Activated CD4-positive, alpha-beta T cell treated with anti-CD3 and anti-CD28 coated beads, Interleukin-2, Interleukin-4, amounts not matched to agents 100 ng/mL and 50 ng/mL, durations not matched to agents 16 hours and 8 hours (primary cell): ENCODE results near the gene LCORL.
"Not testable (repeated sequence)": the region's sequence is repeated elsewhere in the genome, so short reads cannot be mapped to it uniquely, and the experiment has no call there.

Experiments used
- DNase-seq: peaks from one replicate; pipeline ENCODE4 v3.0.0-alpha.2; 2020; ENCODE audit warnings: low spot score

LCORL gene

GRCh38 chr4:18021720-18022571 lies at the start of gene LCORL:
TSS of gene LCORL (minus strand) at chr4:18021755. CDS start at chr4:18021751, 4 bp downstream.
- peak; percentile 91 for DNase-seq

GRCh38 chr4:18069810-18070209 lies 48.3 kb upstream of the LCORL start:
- no peak for DNase-seq

- no peak for DNase-seq
Measured at GRCh38 chr4:18067031-18067430, 45.5 kb upstream of the LCORL start.

GRCh38 chr4:18063079-18063478 lies 41.5 kb upstream of the LCORL start:
- no peak for DNase-seq

GRCh38 chr4:18057821-18058533 lies 36.4 kb upstream of the LCORL start:
- no peak for DNase-seq

- no peak for DNase-seq
Measured at GRCh38 chr4:18056030-18056429, 34.5 kb upstream of the LCORL start.

- no peak for DNase-seq
Measured at GRCh38 chr4:18052158-18052557, 30.6 kb upstream of the LCORL start.

- no peak for DNase-seq
Measured at GRCh38 chr4:18051281-18051680, 29.7 kb upstream of the LCORL start.

- no peak for DNase-seq
Measured at GRCh38 chr4:18050448-18050847, 28.9 kb upstream of the LCORL start.

- DNase-seq: no peak
Measured at GRCh38 chr4:18049446-18049845, 27.9 kb upstream of the LCORL start.

GRCh38 chr4:18042754-18043153 lies 21.2 kb upstream of the LCORL start:
- no peak for DNase-seq

GRCh38 chr4:18042012-18042411 lies 20.5 kb upstream of the LCORL start:
- DNase-seq: no peak

GRCh38 chr4:18041114-18041513 lies 19.6 kb upstream of the LCORL start:
- DNase-seq: no peak

GRCh38 chr4:18039113-18039512 lies 17.6 kb upstream of the LCORL start:
- DNase-seq: no peak

GRCh38 chr4:18036369-18036768 lies 14.8 kb upstream of the LCORL start:
- DNase-seq: not testable (repeated sequence)

- DNase-seq: no peak
Measured at GRCh38 chr4:18034099-18034498, 12.5 kb upstream of the LCORL start.

- DNase-seq: no peak
Measured at GRCh38 chr4:18033111-18034085, 11.8 kb upstream of the LCORL start.

- peak; percentile 22 for DNase-seq
Measured at GRCh38 chr4:18025288-18025687, 3.7 kb upstream of the LCORL start.

GRCh38 chr4:18022572-18023050 lies 1.1 kb upstream of the LCORL start:
- DNase-seq: no peak

GRCh38 chr4:18021470-18021719 lies 160 bp downstream of the LCORL start:
- DNase-seq: no peak

GRCh38 chr4:18020671-18021469 lies 685 bp downstream of the LCORL start:
- peak; percentile 31 for DNase-seq
